Adrenal gland (tissue), 5 donors: Measurements from ENCODE around the gene ISG20L2.

Experiments
- CTCF ChIP-seq, 6 experiments: fragments of 450-650 bp in 4 of 6; fragments of 200-600 bp in 2 of 6; sonication (generic) in 1 of 6; IDR thresholded peaks; 1 replicate in 5 of 6; 2 replicates in 1 of 6; pipeline versions ENCODE4 v1.5.1 to v1.8.0; 2016 to 2021; ENCODE audit warnings: antibody characterized with exemption in 6 of 6, mild to moderate bottlenecking in 2 of 6, moderate library complexity in 1 of 6
- POLR2A ChIP-seq, 2 donors: fragments of 450-650 bp; IDR thresholded peaks; one replicate each; pipeline ENCODE4 v1.6.1; 2017; ENCODE audit warnings: antibody characterized with exemption in 2 of 2, mild to moderate bottlenecking in 2 of 2, moderate library complexity in 1 of 2
- donor health status: DM: no; HTN: no; CAD: no.

- TF ChIP-seq POLR2A (IDR thresholded peaks at IDR 0.05) (peak in 1 of 2 donors; percentile 50), CTCF (IDR thresholded peaks at IDR 0.05) (peak in 3 of 6 experiments; percentile 9 to 20 (median 19))
These were observed 18.4 kb upstream of the ISG20L2 start for GRCh38 chr1:156746728-156747631.
